ENCODE data around the gene RHOJ. TPM values are rescaled to one million over a fixed set of nuclear protein-coding genes. Genes with fewer than 3 reads are reported as not detected.
"Not testable (repeated sequence)": the region's sequence is repeated elsewhere in the genome, so short reads cannot be mapped to it uniquely, and the experiment has no call there.

RHOJ gene
- polyA plus RNA-seq, 1 donor from 2014 or later = 0.10 TPM

DNA sequence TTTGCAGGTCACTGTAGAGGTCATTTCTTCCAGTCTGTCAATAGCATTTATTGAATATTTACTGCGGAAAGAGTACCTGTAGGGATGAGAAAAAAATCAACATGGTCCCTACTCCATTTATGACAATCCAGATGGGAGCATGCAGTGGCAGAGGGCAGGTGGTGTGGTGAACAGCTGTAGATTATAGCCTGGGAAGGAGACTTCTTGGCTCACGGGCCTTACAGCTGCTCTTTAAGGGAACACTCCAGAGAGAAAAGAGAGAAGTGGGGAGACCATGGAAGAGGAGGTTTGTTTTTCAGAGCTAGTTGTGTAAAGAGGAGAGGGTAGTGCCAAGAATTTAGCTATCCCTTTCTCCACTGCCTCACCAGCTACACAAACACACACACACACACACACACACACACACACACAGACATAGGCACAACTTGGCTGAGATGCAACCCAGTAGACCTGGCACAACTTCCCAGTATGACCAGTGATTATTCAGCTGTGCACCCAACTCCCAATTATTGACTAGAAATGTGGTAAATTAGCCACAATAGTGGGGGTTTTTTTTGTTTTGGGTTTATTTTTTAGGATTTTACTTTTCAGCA is 73.4 kb downstream of the RHOJ start:
- no peaks in the 10 kb centered on the region for H4K20me1 ChIP-seq (ENCODE audit: insufficient read depth)
- no peaks in the 10 kb centered on the region for H3K9me3 ChIP-seq (ENCODE audit: low read length)
- no peaks in the 10 kb centered on the region for H3K9me2 ChIP-seq (ENCODE audit: insufficient read depth, low read length)
- H3K4me2 ChIP-seq (ENCODE audit: low read length) = no peak overlapping the region
- no peak overlapping the region for H3K4me3 ChIP-seq (ENCODE audit: low read length)
- H3K9ac ChIP-seq (ENCODE audit: low read length) = no peak overlapping the region
- no peak overlapping the region for H2AFZ ChIP-seq (ENCODE audit: low read depth, low read length)
- TF ChIP-seq TAF1 (IDR thresholded peaks at IDR 0.05; ENCODE audit: low read depth) (no peak), RAD21 (conservative IDR thresholded peaks at IDR 0.05) (no peak), POLR2AphosphoS5 (IDR thresholded peaks at IDR 0.05) (no peak)
- TF ChIP-seq, protein P1, sequence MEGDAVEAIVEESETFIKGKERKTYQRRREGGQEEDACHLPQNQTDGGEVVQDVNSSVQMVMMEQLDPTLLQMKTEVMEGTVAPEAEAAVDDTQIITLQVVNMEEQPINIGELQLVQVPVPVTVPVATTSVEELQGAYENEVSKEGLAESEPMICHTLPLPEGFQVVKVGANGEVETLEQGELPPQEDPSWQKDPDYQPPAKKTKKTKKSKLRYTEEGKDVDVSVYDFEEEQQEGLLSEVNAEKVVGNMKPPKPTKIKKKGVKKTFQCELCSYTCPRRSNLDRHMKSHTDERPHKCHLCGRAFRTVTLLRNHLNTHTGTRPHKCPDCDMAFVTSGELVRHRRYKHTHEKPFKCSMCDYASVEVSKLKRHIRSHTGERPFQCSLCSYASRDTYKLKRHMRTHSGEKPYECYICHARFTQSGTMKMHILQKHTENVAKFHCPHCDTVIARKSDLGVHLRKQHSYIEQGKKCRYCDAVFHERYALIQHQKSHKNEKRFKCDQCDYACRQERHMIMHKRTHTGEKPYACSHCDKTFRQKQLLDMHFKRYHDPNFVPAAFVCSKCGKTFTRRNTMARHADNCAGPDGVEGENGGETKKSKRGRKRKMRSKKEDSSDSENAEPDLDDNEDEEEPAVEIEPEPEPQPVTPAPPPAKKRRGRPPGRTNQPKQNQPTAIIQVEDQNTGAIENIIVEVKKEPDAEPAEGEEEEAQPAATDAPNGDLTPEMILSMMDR (IDR thresholded peaks at IDR 0.05; ENCODE audit: poor library complexity, severe bottlenecking) = no peak
- no peaks in the 10 kb centered on the region for H3K79me2 ChIP-seq (replicated peaks; ENCODE audit: insufficient read depth, low read length)
- H3F3A ChIP-seq (ENCODE audit: insufficient read depth, low read length, poor library complexity, severe bottlenecking) = no peaks in the 10 kb centered on the region
- H3K36me3 ChIP-seq (ENCODE audit: insufficient read depth, low read length) = no peaks in the 10 kb centered on the region
- H3K27me3 ChIP-seq (ENCODE audit: insufficient read depth, low read depth, low read length) = no peaks in the 10 kb centered on the region
- H3K27ac ChIP-seq (ENCODE audit: low read length) = no peak overlapping the region

DNA sequence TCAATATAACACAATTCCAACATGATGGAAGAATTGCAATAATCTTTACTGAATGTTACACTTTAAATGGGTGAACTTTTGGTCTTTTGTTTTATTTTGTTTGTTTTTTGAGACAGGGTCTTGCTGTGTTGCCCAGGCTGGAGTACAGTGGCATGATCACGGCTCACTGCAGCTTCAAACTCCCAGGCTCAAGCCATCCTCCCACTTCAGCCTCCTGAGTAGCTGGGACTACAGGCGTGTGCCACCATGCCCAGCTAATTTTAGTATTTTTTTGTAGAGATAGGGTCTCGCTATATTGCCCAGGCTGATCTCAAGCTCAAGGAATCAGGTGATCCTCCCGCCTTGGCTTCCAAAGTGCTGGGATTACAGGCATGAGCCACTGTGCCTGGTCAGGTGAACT is 75.7 kb downstream of the RHOJ start:
- not testable (repeated sequence) for H3K27ac ChIP-seq (ENCODE audit: low read length); H3K4me3 ChIP-seq (ENCODE audit: low read length); H3F3A ChIP-seq (ENCODE audit: insufficient read depth, low read length, poor library complexity, severe bottlenecking)

DNA sequence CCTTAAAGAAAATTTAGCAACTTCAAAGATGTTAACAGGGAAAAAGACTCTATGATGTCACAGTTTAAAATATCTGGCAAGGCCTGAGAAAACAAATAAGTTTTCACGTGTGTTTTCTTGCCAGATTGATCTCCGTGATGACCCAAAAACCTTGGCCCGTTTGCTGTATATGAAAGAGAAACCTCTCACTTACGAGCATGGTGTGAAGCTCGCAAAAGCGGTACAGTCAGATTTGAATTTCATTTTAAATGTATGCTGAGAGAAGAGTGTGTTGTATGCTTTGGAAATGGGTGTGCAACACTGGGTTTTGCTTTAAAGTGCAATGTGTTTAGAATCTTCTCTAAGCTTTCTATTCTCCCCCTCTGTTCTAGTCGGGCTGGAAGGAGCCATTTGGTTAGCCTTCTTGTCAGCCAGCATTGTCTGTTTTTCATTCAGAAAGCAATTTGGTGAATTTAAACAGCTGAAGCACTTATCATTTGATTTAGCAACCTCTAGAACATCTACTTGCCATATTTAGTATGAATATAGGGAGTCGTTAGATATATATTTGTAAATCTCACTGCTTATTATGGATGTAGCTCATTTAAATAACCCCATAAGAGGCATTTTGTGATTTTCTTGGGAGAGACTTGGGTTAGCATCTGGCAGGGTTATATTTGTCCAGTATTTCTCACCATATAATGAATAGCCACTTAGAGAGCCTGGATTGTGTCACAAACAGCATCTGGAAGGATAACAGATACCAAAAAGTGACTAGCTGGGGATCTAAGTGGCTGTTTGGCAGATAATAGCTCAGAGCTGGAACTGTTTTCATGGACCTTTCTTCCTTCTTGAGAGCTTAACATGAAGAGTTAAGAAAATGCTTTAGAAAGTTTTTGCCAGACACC is 79.0 kb downstream of the RHOJ start:
- no peak overlapping the region for H3K4me3 ChIP-seq (ENCODE audit: low read length)
- no peak overlapping the region for H2AFZ ChIP-seq (ENCODE audit: low read depth, low read length)
- no peak for TF ChIP-seq EP300 (conservative IDR thresholded peaks at IDR 0.05; ENCODE audit: poor library complexity, severe bottlenecking)
- TF ChIP-seq MXI1 (conservative IDR thresholded peaks at IDR 0.05; ENCODE audit: poor library complexity, severe bottlenecking) = no peak
- TF ChIP-seq, protein P2, sequence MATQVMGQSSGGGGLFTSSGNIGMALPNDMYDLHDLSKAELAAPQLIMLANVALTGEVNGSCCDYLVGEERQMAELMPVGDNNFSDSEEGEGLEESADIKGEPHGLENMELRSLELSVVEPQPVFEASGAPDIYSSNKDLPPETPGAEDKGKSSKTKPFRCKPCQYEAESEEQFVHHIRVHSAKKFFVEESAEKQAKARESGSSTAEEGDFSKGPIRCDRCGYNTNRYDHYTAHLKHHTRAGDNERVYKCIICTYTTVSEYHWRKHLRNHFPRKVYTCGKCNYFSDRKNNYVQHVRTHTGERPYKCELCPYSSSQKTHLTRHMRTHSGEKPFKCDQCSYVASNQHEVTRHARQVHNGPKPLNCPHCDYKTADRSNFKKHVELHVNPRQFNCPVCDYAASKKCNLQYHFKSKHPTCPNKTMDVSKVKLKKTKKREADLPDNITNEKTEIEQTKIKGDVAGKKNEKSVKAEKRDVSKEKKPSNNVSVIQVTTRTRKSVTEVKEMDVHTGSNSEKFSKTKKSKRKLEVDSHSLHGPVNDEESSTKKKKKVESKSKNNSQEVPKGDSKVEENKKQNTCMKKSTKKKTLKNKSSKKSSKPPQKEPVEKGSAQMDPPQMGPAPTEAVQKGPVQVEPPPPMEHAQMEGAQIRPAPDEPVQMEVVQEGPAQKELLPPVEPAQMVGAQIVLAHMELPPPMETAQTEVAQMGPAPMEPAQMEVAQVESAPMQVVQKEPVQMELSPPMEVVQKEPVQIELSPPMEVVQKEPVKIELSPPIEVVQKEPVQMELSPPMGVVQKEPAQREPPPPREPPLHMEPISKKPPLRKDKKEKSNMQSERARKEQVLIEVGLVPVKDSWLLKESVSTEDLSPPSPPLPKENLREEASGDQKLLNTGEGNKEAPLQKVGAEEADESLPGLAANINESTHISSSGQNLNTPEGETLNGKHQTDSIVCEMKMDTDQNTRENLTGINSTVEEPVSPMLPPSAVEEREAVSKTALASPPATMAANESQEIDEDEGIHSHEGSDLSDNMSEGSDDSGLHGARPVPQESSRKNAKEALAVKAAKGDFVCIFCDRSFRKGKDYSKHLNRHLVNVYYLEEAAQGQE (IDR thresholded peaks at IDR 0.05; ENCODE audit: borderline replicate concordance) = no peak
- TF ChIP-seq EZH2 (IDR thresholded peaks at IDR 0.05; ENCODE audit: borderline replicate concordance, insufficient read depth, low read length, poor library complexity, severe bottlenecking) = no peak
- no peak for TF ChIP-seq TAF1 (IDR thresholded peaks at IDR 0.05; ENCODE audit: low read depth)
- H3K79me2 ChIP-seq (replicated peaks; ENCODE audit: insufficient read depth, low read length) = no peaks in the 10 kb centered on the region
- no peaks in the 10 kb centered on the region for H3K9me2 ChIP-seq (ENCODE audit: insufficient read depth, low read length)
- no peak overlapping the region for H3K4me2 ChIP-seq (ENCODE audit: low read length)
- H3K36me3 ChIP-seq (ENCODE audit: insufficient read depth, low read length) = no peaks in the 10 kb centered on the region
- H3K27ac ChIP-seq (ENCODE audit: low read length) = no peak overlapping the region
- H4K20me1 ChIP-seq (ENCODE audit: insufficient read depth) = no peaks in the 10 kb centered on the region
- no peaks in the 10 kb centered on the region for H3F3A ChIP-seq (ENCODE audit: insufficient read depth, low read length, poor library complexity, severe bottlenecking)
- no peaks in the 10 kb centered on the region for H3K9me3 ChIP-seq (ENCODE audit: low read length)
- no peak overlapping the region for H3K9ac ChIP-seq (ENCODE audit: low read length)
- H3K27me3 ChIP-seq (ENCODE audit: insufficient read depth, low read depth, low read length) = no peaks in the 10 kb centered on the region

More for the DNA sequence above, 75.7 kb downstream of the RHOJ start:
- not testable (repeated sequence) for H3K9me3 ChIP-seq (ENCODE audit: low read length); H2AFZ ChIP-seq (ENCODE audit: low read depth, low read length); H3K36me3 ChIP-seq (ENCODE audit: insufficient read depth, low read length); H3K27me3 ChIP-seq (ENCODE audit: insufficient read depth, low read depth, low read length); H4K20me1 ChIP-seq (ENCODE audit: insufficient read depth); H3K79me2 ChIP-seq (replicated peaks; ENCODE audit: insufficient read depth, low read length); H3K9ac ChIP-seq (ENCODE audit: low read length); H3K9me2 ChIP-seq (ENCODE audit: insufficient read depth, low read length); H3K4me2 ChIP-seq (ENCODE audit: low read length)
